OCI-LY7 (cell line): ENCODE measurements around the gene RAC2.

ENCODE experiments used
- CTCF ChIP-seq: fragments of 200-600 bp; sonication (generic); conservative IDR thresholded peaks from 2 replicates; pipeline ENCODE4 v1.5.1; 2014; ENCODE audit warnings: mild to moderate bottlenecking, antibody characterized with exemption, low read length, moderate library complexity, mixed read lengths
- EZH2phosphoT487 ChIP-seq: fragments of 200-600 bp; sonication (generic); IDR thresholded peaks from 2 replicates; pipeline ENCODE4 v1.6.1; 2018; ENCODE audit warnings: low read depth, borderline replicate concordance, mild to moderate bottlenecking, mixed run types, antibody characterized with exemption, low read length, moderate library complexity, mixed read lengths

- TF ChIP-seq EZH2phosphoT487 = no peak
- TF ChIP-seq CTCF = peak; percentile 89
These were observed 45.6 kb downstream of the RAC2 start for GRCh38 chr22:37198258-37199102.
